HCT116 (cell line): Measurements from ENCODE around the gene GRHL1.

ENCODE experiments used
- EZH2 ChIP-seq: fragments of 200-600 bp; sonication (generic); IDR thresholded peaks from 2 replicates; pipeline ENCODE4 v1.6.1; 2017; ENCODE audit warnings: antibody characterized with exemption, mixed run types
- EZH2phosphoT487 ChIP-seq: fragments of 200-600 bp; IDR thresholded peaks from 2 replicates; pipeline ENCODE4 v1.6.1; 2018; ENCODE audit warnings: antibody characterized with exemption, borderline replicate concordance
- POLR2A ChIP-seq: IDR thresholded peaks from 2 replicates; pipeline ENCODE4 v1.7.0; 2011; ENCODE audit warnings: borderline replicate concordance; ENCODE audit not compliant: insufficient read depth, insufficient read length; ENCODE audit errors: extremely low read depth
- POLR2AphosphoS5 ChIP-seq: IDR thresholded peaks from 2 replicates; pipeline ENCODE4 v1.6.1; 2011; ENCODE audit warnings: mild to moderate bottlenecking, low read depth, low read length, moderate library complexity
- RAD21 ChIP-seq: IDR thresholded peaks from 2 replicates; pipeline ENCODE4 v1.6.1; 2012; ENCODE audit warnings: low read depth, mild to moderate bottlenecking
- SRF ChIP-seq: IDR thresholded peaks from 2 replicates; pipeline ENCODE4 v1.6.1; 2012; ENCODE audit warnings: low read depth
- TCF7L2 ChIP-seq: IDR thresholded peaks from 2 replicates; pipeline ENCODE4 v1.7.0; 2011; ENCODE audit warnings: borderline replicate concordance, inconsistent platforms; ENCODE audit not compliant: insufficient read depth, insufficient read length; ENCODE audit errors: extremely low read depth
- ZFX ChIP-seq: fragments of 450-650 bp; IDR thresholded peaks from 2 replicates; pipeline ENCODE4 v1.6.1; 2017
- TF ChIP-seq, protein P1 (sequence below), 3 experiments: fragments of 200-600 bp in 1 of 3; sonication (generic) in 1 of 3; IDR thresholded peaks in 2 of 3; conservative IDR thresholded peaks in 1 of 3; 2 replicates each; pipeline ENCODE4 v1.5.1; 2012 to 2017; ENCODE audit warnings: low read depth in 2 of 3, low read length in 2 of 3, antibody characterized with exemption in 1 of 3, borderline replicate concordance in 1 of 3, control low read depth in 1 of 3, mild to moderate bottlenecking in 1 of 3, mixed read lengths in 1 of 3, mixed run types in 1 of 3, moderate library complexity in 1 of 3; ENCODE audit not compliant: insufficient read depth in 1 of 3

DNA sequence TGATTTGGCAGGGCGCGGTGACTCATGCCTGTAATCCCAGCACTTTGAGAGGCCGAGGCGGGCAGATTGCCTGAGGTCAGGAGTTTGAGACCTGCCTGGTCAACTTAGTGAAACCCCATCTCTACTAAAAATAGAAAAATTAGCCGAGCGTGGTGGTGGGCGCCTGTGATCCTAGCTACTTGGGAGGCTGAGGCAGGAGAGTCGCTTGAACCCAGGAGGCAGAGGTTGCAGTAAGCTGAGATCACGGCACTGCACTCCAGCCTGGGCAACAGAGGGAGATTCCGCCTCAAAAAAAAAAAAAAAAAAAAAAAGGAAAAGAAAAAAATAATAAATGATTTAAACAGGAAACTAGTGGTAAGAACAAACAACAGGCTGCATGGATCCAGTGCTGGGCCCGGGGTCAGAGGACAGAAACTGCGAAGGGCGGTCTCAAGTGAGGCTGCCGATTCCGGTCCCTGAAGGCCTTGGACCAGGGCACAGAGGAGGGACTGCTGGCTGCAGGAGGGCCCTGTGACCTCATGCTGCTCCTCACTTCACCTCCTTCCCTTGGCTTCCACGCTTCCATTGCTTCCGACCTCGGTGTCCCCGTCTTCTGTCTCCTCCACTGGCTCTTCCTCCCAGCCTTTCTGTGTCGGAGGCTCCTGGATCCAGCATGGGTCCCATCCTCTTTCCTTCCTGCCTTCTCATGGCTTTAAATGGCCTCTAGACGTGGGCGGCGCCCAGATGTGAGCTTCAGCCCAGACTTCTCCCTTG is 2.1 kb upstream of the GRHL1 start:
- TF ChIP-seq, protein P1, sequence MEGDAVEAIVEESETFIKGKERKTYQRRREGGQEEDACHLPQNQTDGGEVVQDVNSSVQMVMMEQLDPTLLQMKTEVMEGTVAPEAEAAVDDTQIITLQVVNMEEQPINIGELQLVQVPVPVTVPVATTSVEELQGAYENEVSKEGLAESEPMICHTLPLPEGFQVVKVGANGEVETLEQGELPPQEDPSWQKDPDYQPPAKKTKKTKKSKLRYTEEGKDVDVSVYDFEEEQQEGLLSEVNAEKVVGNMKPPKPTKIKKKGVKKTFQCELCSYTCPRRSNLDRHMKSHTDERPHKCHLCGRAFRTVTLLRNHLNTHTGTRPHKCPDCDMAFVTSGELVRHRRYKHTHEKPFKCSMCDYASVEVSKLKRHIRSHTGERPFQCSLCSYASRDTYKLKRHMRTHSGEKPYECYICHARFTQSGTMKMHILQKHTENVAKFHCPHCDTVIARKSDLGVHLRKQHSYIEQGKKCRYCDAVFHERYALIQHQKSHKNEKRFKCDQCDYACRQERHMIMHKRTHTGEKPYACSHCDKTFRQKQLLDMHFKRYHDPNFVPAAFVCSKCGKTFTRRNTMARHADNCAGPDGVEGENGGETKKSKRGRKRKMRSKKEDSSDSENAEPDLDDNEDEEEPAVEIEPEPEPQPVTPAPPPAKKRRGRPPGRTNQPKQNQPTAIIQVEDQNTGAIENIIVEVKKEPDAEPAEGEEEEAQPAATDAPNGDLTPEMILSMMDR (IDR thresholded peaks at IDR 0.05 in 2 of 3, conservative IDR thresholded peaks at IDR 0.05 in 1 of 3; ENCODE audit: borderline replicate concordance in 1 of 3, insufficient read depth in 1 of 3, low read depth in 2 of 3, low read length in 2 of 3): no peak
- no peak for TF ChIP-seq TCF7L2
- no peak for TF ChIP-seq POLR2A
- TF ChIP-seq POLR2AphosphoS5: no peak
- TF ChIP-seq EZH2phosphoT487: no peak
- TF ChIP-seq SRF: no peak
- TF ChIP-seq RAD21: no peak
- no peak for TF ChIP-seq EZH2
- no peak for TF ChIP-seq ZFX
